Esophagus (tissue), 2 donors: ENCODE data around the gene ERBB4. TPM values are rescaled to one million over a fixed set of nuclear protein-coding genes. Genes with fewer than 3 reads are reported as not detected.

Source experiments
- H3K27ac ChIP-seq, 2 donors: one replicate each; pipeline ENCODE4 v1.5.1; 2013; ENCODE audit warnings: low read depth in 2 of 2, mild to moderate bottlenecking in 2 of 2, inconsistent platforms in 1 of 2, low read length in 1 of 2, moderate library complexity in 1 of 2
- H3K27me3 ChIP-seq, 2 donors: one replicate each; pipeline ENCODE4 v1.6.1; 2013; ENCODE audit warnings: low read length in 2 of 2, control low read depth in 1 of 2, mild to moderate bottlenecking in 1 of 2; ENCODE audit not compliant: insufficient read depth in 2 of 2, control insufficient read depth in 1 of 2
- H3K36me3 ChIP-seq, 2 donors: one replicate each; pipeline ENCODE4 v1.6.1; 2013; ENCODE audit warnings: low read length in 1 of 2; ENCODE audit not compliant: control insufficient read depth in 2 of 2, insufficient read depth in 2 of 2
- H3K4me1 ChIP-seq, 2 donors: one replicate each; pipeline ENCODE4 v1.6.1; 2013; ENCODE audit warnings: low read length in 1 of 2; ENCODE audit not compliant: control insufficient read depth in 2 of 2, insufficient read depth in 2 of 2
- H3K4me3 ChIP-seq, 2 donors: one replicate each; pipeline ENCODE4 v1.5.1; 2013; ENCODE audit warnings: low read length in 2 of 2, mild to moderate bottlenecking in 2 of 2, low read depth in 1 of 2, moderate library complexity in 1 of 2
- H3K9me3 ChIP-seq, 2 donors: one replicate each; pipeline ENCODE4 v1.6.1; 2013; ENCODE audit warnings: mild to moderate bottlenecking in 2 of 2, low read depth in 1 of 2, low read length in 1 of 2, moderate library complexity in 1 of 2; ENCODE audit not compliant: control insufficient read depth in 2 of 2, insufficient read depth in 1 of 2
- WGBS, 2 donors: extraction: QIAGEN DNeasy Blood & Tissue Kit; methylation state at CpG; one replicate each; pipeline ENCODE4 v1.1.7; 2013; 5-methylcytosine and 5-hydroxymethylcytosine counted together
- polyA plus RNA-seq, 2 donors: library from polyadenylated mRNA; stranded (reverse); fragments of 200-250 nt; gene quantifications; one replicate each; pipeline ENCODE4 v1.2.3, GENCODE V29; 2013
- donor health status: healthy with polysubstance abuse.
- donor health status: Bipolar disorder and iron deficiency.

ERBB4 gene
- polyA plus RNA-seq: under 1 TPM; under 0.01 to 0.06 TPM

DNA sequence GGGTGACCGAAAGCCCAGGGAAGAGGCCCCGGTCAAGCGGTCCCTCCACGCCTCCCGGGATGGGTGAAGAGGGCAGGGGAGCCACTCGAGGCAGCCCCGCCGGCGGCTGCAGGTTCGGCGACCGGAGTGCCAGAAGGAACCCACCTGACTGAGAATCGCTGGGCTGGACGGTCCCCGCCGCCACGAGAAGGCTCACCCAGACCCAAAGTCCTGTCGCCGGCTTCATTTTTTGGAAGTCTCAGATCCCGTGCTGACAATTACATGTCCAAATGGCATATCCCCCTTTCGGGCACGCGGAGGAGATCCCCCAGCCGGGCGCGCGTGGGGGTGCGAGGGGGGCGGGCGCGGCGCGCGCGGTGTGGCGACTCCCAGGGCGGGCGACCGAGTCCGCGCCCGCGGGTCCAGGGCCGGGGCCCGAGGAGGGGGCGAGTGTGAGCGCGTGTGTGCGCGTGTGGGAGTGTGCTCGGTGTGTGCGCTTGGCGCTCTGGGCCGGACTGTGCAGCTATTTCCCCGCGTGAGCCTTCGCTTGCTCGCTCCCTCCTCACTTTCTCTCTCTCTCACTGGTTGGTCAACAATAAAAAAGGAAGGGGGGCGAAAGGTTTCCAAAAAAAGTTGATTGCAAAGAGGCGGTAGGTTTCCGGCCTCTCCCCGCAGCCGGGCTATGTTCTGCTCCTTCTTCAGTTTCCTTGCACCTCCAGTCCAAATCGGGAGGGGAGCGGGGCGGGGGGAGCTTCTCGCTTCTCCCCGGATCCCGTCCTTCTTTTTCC lies at the start of gene ERBB4:
ERBB4 (minus strand) TSS at position 498 of the 767 bp plus-strand sequence; CDS start at position 226, 272 bp downstream.
- Histone ChIP-seq H3K4me3 (peak within 1 kb of the TSS; percentile 48 to 53), H3K9me3 (no peaks in the 10 kb centered on the region), H3K27me3 (peaks cover 3 to 8% of the 10 kb centered on the region in 2 donors), H3K36me3 (no peaks in the 10 kb centered on the region), H3K27ac (no peak within 1 kb of the TSS), H3K4me1 (peaks cover 0 to 11% of the 10 kb centered on the region in 2 donors)
- WGBS, 2 donors: 1 to 2% methylated on average over 64 to 69 of the region's 69 CpGs

DNA sequence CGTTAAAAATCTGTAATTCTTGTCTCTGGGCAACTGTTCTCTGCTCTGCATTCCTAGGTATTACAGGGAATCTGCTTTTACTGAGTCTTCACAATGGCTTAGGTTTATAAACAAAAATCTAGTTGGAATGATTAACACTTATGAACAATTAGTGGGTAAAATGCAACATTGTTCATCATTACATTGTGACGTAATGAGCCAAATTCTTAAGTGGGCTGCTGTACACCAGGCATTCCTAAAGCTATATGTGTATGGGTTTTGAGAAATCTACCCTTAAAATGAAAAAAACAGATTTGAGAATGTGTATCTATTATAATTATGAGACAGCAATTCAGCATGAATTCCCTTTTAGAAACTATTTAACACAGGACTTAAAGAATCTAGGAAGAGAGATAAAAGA lies 41.5 kb upstream of the ERBB4 start:
- no peak overlapping the region for H3K4me3 ChIP-seq
- H3K4me1 ChIP-seq: no peaks in the 10 kb centered on the region
- WGBS, 2 donors: 59 to 61% methylated on average over 2 of the region's 2 CpGs
- H3K36me3 ChIP-seq: no peaks in the 10 kb centered on the region
- no peaks in the 10 kb centered on the region for H3K27me3 ChIP-seq
- H3K27ac ChIP-seq: no peak overlapping the region
- no peaks in the 10 kb centered on the region for H3K9me3 ChIP-seq

DNA sequence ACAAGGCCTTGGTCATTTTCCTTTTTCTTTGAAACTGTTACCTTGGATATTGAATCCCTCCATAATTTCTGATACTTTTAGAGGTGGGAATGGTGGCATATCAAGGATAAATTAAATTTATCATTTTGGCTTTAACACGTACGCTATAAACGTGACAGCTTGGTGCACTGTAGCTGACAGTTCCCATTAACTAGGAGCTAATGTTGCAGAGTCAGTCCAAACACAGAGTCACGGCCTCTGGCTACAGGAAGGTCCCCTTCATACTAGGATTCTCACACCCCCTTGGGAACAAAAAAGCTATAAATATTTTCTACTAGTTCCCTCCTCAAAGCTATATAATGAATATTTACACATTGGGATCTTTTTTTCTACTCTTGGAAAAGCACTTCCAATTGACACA lies 17.7 kb upstream of the ERBB4 start:
- H3K27me3 ChIP-seq: no peaks in the 10 kb centered on the region
- H3K36me3 ChIP-seq: no peaks in the 10 kb centered on the region
- WGBS, 2 donors: 72 to 74% methylated on average over 4 of the region's 4 CpGs
- H3K9me3 ChIP-seq: no peaks in the 10 kb centered on the region
- H3K4me1 ChIP-seq: no peaks in the 10 kb centered on the region
- H3K27ac ChIP-seq: no peak overlapping the region
- no peak overlapping the region for H3K4me3 ChIP-seq

DNA sequence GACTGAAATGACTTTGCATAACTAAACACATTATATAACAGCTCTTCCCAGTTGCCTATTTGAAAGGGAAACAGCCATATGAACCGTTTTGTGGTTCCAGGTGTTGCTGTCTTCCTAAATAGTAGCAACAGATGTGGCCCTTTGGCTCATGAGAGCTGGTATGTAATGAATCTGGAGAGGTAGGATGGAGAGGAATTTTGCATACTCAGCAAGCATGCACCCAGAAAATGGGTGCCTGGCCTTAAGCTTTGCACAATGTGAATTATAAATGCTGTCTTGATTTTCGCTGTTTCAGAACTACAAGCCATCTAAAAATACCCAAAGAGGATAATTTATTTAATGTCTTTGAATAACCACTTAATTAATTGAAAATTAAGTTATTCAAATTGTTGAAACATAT lies 15.6 kb upstream of the ERBB4 start:
- 69 to 70% methylated on average over 2 of the region's 2 CpGs for WGBS, 2 donors

DNA sequence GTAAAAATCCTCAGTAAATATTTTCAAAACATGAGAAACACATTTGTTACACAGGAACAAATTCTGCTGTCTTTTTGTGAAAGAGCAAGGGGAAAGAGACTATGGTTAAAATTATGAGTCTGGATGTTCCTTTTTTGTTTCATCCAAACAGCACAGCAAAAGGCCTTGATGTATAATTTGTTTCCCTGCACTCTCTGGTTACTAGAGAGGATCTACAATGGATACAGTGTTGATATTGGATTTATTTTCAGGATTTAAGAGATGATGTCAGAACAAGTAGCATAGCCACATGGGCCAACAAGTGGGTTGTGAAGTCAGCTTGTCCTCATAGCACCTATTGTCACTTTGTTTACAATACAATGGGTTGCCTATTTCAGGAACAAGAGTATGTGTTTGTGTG lies 11.3 kb upstream of the ERBB4 start:
- Histone ChIP-seq H3K9me3 (no peaks in the 10 kb centered on the region), H3K4me3 (no peak overlapping the region), H3K27ac (no peak overlapping the region), H3K27me3 (no peaks in the 10 kb centered on the region), H3K4me1 (no peaks in the 10 kb centered on the region), H3K36me3 (no peaks in the 10 kb centered on the region)

More for the DNA sequence above, 15.6 kb upstream of the ERBB4 start:
- H3K4me1 ChIP-seq: no peaks in the 10 kb centered on the region
- H3K27ac ChIP-seq: no peak overlapping the region
- no peaks in the 10 kb centered on the region for H3K9me3 ChIP-seq
- no peaks in the 10 kb centered on the region for H3K36me3 ChIP-seq
- no peak overlapping the region for H3K4me3 ChIP-seq
- H3K27me3 ChIP-seq: no peaks in the 10 kb centered on the region

DNA sequence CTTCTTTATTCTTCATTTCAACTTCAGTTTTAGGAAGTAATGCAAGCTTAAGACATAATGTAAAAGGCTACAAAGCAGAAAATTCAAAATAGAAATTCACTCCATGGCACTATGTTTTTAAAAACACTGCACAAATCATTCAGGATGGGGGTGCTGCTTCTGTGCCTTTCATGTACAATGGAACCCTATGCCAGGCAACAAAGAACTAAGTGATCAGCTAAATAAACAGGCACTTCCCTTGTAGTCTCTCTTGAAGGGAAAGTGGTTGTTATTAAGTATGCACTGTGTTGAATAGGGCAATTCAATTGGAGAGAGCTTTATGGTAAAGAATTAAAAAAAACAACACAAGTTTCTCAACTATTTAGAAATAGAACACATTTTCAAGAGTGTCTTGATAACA lies 10.9 kb upstream of the ERBB4 start:
- Histone ChIP-seq H3K27me3 (no peaks in the 10 kb centered on the region), H3K4me3 (no peak overlapping the region), H3K36me3 (no peaks in the 10 kb centered on the region), H3K4me1 (no peaks in the 10 kb centered on the region), H3K27ac (no peak overlapping the region), H3K9me3 (no peaks in the 10 kb centered on the region)

DNA sequence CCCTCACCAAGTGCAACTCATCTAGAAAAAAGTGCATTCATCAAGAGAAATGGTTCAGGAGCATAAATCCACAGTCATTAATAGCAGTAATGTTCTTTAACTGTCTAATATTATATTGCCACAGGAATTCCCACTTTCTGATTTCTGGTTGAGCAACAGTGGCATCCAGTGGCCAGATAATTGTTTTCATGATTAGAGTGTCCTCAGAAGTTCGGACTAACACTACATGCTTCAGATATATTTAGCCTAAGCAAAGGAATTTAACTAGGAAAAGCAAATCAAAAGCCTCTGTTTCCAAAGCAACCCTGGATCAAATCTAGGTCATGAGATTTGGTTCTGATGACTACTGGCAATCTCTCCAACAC lies 9.8 kb upstream of the ERBB4 start:
- WGBS, 2 donors: 19 to 30% methylated on average over 1 of the region's 1 CpG
- H3K36me3 ChIP-seq: no peaks in the 10 kb centered on the region
- H3K4me3 ChIP-seq: no peak overlapping the region
- H3K27ac ChIP-seq: no peak overlapping the region
- no peaks in the 10 kb centered on the region for H3K9me3 ChIP-seq
- no peaks in the 10 kb centered on the region for H3K27me3 ChIP-seq
- no peaks in the 10 kb centered on the region for H3K4me1 ChIP-seq

DNA sequence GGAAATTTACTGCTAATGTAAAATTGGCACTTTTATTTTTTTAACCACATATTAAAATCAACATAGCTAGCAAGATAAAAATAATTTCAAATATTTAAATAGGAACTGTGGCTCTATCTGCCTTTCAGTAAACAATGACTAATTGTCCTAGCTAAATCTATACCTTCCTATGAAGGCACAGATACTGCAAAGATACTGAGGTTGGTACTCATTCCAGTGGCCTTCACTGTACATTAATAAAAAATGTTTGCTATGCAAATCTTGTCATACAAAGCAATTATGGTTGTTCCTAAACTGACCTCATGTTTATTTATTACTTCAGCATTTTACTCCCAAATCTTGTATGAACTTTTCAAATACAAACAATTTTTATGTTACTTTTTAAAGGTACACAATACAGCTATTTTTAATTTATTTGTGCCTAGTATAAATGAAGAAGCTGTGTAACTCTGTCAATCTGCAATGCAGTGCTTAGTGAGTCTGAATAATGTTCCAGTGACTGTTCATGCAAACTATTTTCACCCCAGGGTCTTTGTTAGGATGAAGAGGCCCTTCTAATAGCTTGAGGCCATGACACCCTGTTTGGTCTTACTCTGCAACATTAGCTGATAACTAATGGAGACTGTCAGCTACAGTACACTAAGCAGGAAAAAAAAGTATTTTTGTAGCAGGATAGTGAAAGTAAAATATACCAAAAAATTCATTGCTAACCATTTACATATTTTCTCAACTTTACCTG lies 9.3 kb upstream of the ERBB4 start:
- H3K27me3 ChIP-seq: no peaks in the 10 kb centered on the region
- H3K4me3 ChIP-seq: no peak overlapping the region
- H3K9me3 ChIP-seq: no peaks in the 10 kb centered on the region
- H3K36me3 ChIP-seq: no peaks in the 10 kb centered on the region
- H3K4me1 ChIP-seq: no peaks in the 10 kb centered on the region
- no peak overlapping the region for H3K27ac ChIP-seq

DNA sequence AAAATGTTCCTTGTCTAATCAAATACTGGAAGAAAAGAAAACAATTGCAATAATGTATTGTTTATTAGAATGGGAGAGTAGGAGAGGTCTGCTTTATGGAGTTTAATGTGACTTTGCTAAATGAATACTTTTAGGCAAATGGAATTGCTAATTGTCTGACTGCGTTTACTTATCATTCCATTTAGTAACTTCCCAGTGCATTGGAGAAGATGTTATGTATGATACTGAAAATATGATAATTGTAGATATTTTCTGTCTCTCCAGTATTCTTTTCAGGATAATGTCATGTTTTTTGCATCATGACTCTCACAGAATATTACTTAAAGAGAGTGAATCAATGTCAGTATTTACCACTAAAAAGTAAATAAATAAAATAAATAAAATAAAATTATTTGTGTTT lies 8.1 kb upstream of the ERBB4 start:
- H3K27me3 ChIP-seq: no peaks in the 10 kb centered on the region
- no peak overlapping the region for H3K27ac ChIP-seq
- no peak overlapping the region for H3K4me3 ChIP-seq
- 84 to 95% methylated on average over 1 of the region's 1 CpG for WGBS, 2 donors
- no peaks in the 10 kb centered on the region for H3K36me3 ChIP-seq
- H3K9me3 ChIP-seq: no peaks in the 10 kb centered on the region
- no peaks in the 10 kb centered on the region for H3K4me1 ChIP-seq

DNA sequence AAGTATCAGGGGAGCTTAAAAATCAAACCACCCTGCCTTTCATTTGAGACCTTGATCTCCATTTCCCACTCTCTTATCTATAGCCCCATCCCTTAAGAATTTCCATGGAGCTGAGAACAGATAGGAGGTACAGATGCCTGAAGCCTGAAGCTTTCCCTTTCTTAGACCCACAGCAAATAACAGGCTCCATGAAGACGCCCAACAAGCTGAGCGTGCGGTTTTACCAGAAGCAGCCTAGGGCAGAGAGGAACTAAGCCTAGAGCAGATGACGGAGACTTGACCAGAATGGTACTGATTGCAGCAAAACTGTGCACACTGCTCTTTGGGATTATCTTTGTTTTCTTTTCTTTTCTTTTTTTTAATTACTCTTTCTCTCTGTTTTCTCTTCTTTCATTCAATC lies 1.7 kb upstream of the ERBB4 start:
- peaks cover 3 to 8% of the 10 kb centered on the region in 2 donors for H3K27me3 ChIP-seq
- 77 to 78% methylated on average over 4 of the region's 4 CpGs for WGBS, 2 donors

More for the DNA sequence above, 1.7 kb upstream of the ERBB4 start:
- Histone ChIP-seq H3K27ac (no peak overlapping the region), H3K9me3 (no peaks in the 10 kb centered on the region), H3K4me1 (peaks cover 0 to 11% of the 10 kb centered on the region in 2 donors), H3K4me3 (no peak overlapping the region), H3K36me3 (no peaks in the 10 kb centered on the region)
